UCSD-AML1 (cell line): ENCODE results near the gene DNASE1L3.
"Not testable (repeated sequence)": the region's sequence is repeated elsewhere in the genome, so short reads cannot be mapped to it uniquely, and the experiment has no call there.

ENCODE experiments used
- DNase-seq: peaks from one replicate; lab custom pipeline; 2025; ENCODE audit not compliant: unreplicated experiment; lab: John Stamatoyannopoulos, UW

DNASE1L3 gene

GRCh38 chr3:58202917-58203360, 7.8 kb downstream of the DNASE1L3 start:
- DNase-seq, result no peak

- DNase-seq, result not testable (repeated sequence)
These were observed 9.3 kb downstream of the DNASE1L3 start for GRCh38 chr3:58201451-58201850.

GRCh38 chr3:58200846-58201355, 9.9 kb downstream of the DNASE1L3 start:
- peak; percentile 38 for DNase-seq

- DNase-seq, result no peak
These were observed 10.6 kb downstream of the DNASE1L3 start for GRCh38 chr3:58200121-58200709.

GRCh38 chr3:58198804-58199203, 12.0 kb downstream of the DNASE1L3 start:
- DNase-seq, result no peak

DNA sequence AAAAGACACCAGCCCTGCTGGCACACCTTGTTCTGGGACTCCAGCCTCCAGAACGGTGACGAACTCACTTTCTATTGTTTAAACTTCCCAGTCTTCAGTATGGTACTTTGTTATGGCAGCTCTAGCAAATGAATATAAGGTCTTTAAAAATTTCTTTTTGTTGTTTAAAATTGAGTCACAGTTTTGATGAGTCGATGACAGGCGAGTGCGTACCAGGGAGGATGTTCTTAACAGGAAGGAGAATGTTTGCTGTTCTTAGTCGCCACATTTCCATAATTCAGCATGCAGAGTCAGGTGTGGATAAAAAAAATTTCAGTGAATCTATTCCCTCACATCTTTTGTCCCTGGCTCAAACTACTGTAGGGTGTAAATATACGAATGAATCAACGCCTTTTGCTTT, 12.4 kb downstream of the DNASE1L3 start:
- DNase-seq, result no peak

DNA sequence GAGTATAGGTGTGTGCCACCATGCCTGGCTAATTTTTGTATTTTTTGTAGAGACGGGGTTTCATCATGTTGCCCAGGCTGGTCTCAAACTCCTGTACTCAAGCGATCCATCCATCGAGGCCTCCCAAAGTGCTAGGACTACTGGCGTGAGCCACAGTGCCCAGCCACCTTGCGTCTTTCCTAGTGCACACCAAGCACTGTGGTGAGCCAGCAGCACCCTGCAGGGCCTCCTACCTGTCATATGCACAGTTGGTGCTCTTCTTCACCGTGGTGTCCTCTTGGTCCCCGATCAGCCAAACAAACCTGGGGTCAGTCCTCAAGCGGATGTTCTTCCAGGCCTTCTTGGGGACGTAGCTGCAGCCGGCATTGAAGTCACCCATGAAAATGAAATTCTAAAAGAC, 13.2 kb downstream of the DNASE1L3 start:
- no peak for DNase-seq

DNA sequence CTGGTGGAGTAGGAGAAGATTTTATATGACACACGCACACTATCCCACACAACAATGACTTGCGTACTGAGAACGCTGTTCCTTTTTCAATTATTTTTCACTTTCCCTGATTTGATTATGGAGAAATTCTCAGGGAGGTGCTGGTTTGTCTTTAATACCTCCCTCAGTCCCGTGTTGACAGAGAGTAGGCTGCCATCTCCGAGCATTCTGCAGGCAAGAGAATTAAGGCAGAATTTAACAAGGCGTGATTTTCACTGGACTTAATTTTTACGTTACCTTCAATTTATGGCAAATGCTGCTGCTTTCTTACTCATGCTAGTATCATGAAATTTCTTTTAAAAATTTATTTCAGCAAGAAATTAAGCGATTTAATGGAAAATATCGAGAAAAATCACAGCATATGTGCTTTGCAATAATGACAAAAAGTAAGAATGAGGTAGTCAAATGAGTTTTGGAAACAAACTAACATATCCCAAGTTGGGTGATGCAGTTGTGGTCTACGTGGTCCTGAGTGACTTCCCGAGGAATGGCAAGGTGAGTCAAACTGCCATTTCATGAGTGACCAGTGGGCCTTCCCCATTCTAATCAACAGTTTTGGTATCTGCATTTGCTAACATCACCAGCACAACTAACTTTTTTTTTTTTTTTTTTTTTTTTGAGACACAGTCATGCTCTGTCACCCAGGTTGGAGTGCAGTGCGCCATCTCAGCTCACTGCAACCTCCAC, 16.9 kb downstream of the DNASE1L3 start:
- no peak for DNase-seq

GRCh38 chr3:58192069-58192468, 18.7 kb downstream of the DNASE1L3 start:
- DNase-seq, result no peak

- no peak for DNase-seq
These were observed 19.3 kb downstream of the DNASE1L3 start for GRCh38 chr3:58191361-58191991.

DNA sequence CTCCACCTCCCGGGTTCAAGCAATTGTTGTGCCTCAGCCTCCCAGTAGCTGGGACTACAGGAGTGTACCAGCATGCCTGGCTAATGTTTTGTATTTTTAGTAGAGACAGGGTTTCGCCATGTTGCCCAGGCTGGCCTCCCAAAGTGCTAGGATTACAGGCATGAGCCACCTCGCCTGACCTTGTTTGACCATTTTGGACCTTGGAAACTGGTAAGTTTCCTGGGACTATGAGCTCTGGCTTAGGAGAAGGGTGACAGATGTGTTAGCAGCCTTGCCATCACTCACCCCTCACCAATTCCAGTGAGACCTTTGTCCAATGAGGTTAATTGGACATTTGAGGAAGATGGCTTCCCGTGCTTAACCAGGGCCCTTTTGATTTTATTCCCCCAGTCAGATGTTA, 19.9 kb downstream of the DNASE1L3 start:
- no peak for DNase-seq

GRCh38 chr3:58190291-58190690, 20.5 kb downstream of the DNASE1L3 start:
- no peak for DNase-seq

GRCh38 chr3:58189691-58190090, 21.1 kb downstream of the DNASE1L3 start:
- no peak for DNase-seq

DNA sequence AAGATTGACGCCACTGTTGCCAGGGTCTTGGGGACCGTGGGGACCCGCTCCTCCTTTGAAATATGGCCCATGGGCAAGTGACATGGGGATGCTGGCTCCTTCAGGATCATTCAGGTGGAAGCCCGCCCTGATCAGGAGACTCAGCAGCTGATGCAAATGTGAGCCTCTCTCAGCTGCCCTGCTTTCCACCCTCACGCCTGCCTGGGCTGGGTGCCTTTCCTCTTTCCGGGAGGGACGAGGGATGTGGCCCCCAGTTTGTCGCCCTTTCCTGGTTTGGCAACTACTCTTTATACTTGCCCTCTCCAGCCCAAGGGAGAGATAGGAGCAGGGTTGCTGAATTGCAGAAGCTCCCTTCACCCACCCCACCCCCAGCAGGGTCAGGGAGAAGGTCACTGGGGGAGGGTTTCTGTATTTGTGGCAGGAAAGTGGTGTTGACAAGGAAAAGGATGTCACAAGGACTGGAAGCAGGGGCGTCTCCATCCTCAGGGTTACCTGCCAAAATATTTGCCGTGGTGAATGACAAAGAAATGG, 21.8 kb downstream of the DNASE1L3 start:
- peak; percentile 22 for DNase-seq

DNA sequence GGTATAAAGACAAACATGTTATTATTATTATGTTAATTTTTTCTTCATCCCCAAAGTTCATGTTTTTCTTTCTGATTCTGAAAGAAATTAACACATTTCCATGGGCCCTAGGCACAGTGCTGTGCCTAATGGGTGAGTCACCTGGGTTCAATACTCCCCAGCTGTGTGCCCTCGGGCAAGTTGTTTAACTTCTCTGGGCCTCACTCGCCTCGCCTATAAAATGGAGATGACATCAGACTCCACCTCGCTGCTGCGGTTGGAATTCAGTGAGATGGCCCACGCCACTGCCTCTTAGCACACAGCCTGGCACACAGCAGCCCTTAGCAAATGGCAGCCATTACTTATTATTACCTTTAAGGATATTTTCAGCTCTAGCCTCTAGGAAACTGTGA, 22.6 kb downstream of the DNASE1L3 start:
- no peak for DNase-seq

GRCh38 chr3:58184982-58185360, 25.8 kb downstream of the DNASE1L3 start:
- DNase-seq, result no peak

DNA sequence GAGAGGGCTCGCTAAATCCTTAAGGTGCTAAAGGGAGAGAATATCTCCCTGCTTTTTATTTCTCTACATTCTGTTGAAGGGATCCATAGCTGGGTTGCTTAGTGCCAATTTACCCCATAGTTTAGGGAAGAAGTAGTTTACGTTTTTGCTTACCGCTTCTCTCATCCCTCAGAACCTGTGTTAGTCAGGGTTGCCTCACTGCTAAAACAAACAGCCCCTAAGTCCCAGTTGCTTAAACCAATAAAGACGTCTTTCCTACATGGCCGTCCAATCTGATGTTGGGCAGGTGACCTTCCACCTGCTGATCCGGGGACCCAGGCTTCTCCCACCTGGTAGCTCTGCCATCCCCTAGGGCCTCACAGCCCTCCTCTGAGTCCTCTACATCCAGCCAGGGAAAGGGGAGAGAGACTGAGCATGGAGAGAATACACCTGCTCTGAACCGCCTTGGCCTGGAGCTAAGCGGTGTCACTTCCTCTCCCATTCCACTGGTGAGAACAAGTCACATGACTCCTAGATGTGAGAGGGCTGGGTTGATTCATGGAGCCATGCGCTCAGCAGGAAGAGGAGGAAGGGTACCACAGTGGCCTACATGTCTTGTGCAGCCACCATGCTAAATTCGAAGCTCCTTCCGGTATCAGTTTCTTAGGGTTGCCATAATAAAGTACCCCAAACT, 26.3 kb downstream of the DNASE1L3 start:
- no peak for DNase-seq

DNA sequence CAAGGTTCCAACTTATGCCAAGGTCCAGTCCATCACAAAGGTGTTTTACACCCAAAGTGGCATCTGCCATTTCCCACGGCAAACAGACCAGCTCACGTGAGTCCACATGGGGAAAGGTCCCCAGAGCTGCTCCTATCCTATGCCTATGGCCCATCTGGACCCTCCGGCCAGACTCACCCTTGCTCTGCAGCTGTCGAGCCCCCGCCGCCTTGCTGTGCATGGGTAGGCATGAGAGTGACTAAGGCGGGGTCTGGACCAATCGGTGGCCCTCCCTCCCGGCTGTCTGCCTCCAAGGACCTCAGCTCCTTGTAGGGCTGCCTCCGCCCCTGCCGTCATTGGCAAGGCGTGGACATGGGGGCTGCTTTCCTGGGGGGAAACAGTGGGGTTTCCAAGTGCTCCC, 26.9 kb downstream of the DNASE1L3 start:
- DNase-seq, result no peak

DNA sequence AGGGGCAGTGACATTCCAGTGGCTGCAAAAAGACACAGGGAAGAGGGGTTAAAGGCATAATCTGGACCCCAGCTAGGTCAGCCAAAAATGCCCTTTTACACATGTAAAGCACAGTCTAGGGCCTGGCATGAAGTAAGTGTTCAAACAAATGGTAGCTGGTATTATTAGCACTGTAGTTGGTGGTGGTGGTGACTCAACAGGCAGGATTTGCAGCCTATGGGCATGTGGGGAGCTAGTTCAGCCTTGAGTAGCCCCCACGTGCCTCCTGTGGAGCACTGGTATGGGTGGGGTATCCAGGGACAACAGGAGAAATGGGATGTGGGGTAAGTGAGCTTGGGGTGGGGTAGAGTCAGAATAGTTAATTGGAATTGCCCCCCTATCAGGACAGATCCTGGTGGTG, 27.6 kb downstream of the DNASE1L3 start:
- no peak for DNase-seq

- DNase-seq, result no peak
These were observed 29.7 kb downstream of the DNASE1L3 start for GRCh38 chr3:58180940-58181587.
